ENCODE results near the gene IRGC.

DNA sequence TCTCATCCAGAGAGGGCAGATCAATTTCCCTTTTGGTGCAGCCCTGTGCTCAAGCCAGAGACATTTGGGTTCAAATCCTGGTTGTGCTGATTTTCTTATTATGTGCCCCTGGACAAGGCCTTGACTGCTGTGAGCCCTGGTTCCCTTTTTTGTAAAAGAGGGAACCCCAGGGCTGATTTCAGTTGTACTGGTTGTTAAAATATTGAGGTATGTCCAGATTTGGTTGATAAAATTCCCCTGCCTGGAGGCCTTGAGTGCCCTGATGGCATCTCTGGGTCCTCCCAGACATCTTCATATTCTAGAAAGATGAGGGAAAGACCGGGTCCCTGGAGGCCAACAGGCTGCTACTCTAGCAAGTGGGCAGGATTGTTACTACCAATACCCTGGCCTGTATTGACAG is 31.6 kb upstream of the IRGC start:
- TF ChIP-seq, protein P1, sequence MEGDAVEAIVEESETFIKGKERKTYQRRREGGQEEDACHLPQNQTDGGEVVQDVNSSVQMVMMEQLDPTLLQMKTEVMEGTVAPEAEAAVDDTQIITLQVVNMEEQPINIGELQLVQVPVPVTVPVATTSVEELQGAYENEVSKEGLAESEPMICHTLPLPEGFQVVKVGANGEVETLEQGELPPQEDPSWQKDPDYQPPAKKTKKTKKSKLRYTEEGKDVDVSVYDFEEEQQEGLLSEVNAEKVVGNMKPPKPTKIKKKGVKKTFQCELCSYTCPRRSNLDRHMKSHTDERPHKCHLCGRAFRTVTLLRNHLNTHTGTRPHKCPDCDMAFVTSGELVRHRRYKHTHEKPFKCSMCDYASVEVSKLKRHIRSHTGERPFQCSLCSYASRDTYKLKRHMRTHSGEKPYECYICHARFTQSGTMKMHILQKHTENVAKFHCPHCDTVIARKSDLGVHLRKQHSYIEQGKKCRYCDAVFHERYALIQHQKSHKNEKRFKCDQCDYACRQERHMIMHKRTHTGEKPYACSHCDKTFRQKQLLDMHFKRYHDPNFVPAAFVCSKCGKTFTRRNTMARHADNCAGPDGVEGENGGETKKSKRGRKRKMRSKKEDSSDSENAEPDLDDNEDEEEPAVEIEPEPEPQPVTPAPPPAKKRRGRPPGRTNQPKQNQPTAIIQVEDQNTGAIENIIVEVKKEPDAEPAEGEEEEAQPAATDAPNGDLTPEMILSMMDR (IDR thresholded peaks at IDR 0.05), result no peak
- no peak for TF ChIP-seq POLR2A (IDR thresholded peaks at IDR 0.05)
- TF ChIP-seq EP300 (IDR thresholded peaks at IDR 0.05), result no peak

All from ovary (tissue), 3 donors.